ENCODE measurements around the gene ALK. TPM values are rescaled to one million over a fixed set of nuclear protein-coding genes. Genes with fewer than 3 reads are reported as not detected.

ALK gene
- total RNA-seq, 4 donors from 2014 or later: 0.32 to 0.42 TPM; not detected in 2

GRCh38 chr2:29273004-29273684 lies 648.2 kb downstream of the ALK start:
- Histone ChIP-seq H3K9me3 (no peaks in the 10 kb centered on the region), H3K36me3 (no peaks in the 10 kb centered on the region), H3K4me1 (peaks cover 40% of the 10 kb centered on the region), H3K27me3 (peaks cover 8% of the 10 kb centered on the region), H3K27ac (no peak overlapping the region), H3K4me3 (no peak overlapping the region)
- 76% methylated on average over 6 of the region's 6 CpGs for WGBS
- no peak for TF ChIP-seq POLR2A (IDR thresholded peaks at IDR 0.05)
- no peak for TF ChIP-seq POLR2AphosphoS5 (IDR thresholded peaks at IDR 0.05)
- no peak for TF ChIP-seq EP300 (IDR thresholded peaks at IDR 0.05)
- no peak for TF ChIP-seq CTCF (IDR thresholded peaks at IDR 0.05)
- DNase-seq (ENCODE audit: low spot score in 2 of 2): peak in 1 of 2 donors; percentile 44

- Histone ChIP-seq H3K27ac (no peak overlapping the region), H3K27me3 (peaks cover 4% of the 10 kb centered on the region), H3K36me3 (no peaks in the 10 kb centered on the region), H3K4me3 (no peak overlapping the region), H3K9me3 (no peaks in the 10 kb centered on the region), H3K4me1 (peaks cover 40% of the 10 kb centered on the region)
- TF ChIP-seq POLR2A (IDR thresholded peaks at IDR 0.05): no peak
- TF ChIP-seq EP300 (IDR thresholded peaks at IDR 0.05): no peak
- no peak for TF ChIP-seq POLR2AphosphoS5 (IDR thresholded peaks at IDR 0.05)
- no peak for TF ChIP-seq CTCF (IDR thresholded peaks at IDR 0.05)
- DNase-seq (ENCODE audit: low spot score in 2 of 2): peak in 1 of 2 donors; percentile 15
- WGBS: 75% methylated on average over 5 of the region's 5 CpGs
Measured at GRCh38 chr2:29272311-29272710, 649.1 kb downstream of the ALK start.

- no peak overlapping the region for H3K4me3 ChIP-seq
- H3K9me3 ChIP-seq: no peaks in the 10 kb centered on the region
- TF ChIP-seq EP300 (IDR thresholded peaks at IDR 0.05) (no peak), POLR2A (IDR thresholded peaks at IDR 0.05) (no peak), POLR2AphosphoS5 (IDR thresholded peaks at IDR 0.05) (no peak), CTCF (IDR thresholded peaks at IDR 0.05) (no peak)
- peak in 1 of 2 donors; percentile 36 for DNase-seq (ENCODE audit: low spot score in 2 of 2)
- H3K4me1 ChIP-seq: peaks cover 40% of the 10 kb centered on the region
- H3K36me3 ChIP-seq: no peaks in the 10 kb centered on the region
- no peak overlapping the region for H3K27ac ChIP-seq
- 76% methylated on average over 5 of the region's 5 CpGs for WGBS
- H3K27me3 ChIP-seq: peaks cover 4% of the 10 kb centered on the region
Measured at GRCh38 chr2:29270701-29271121, 650.7 kb downstream of the ALK start.

GRCh38 chr2:29269765-29270109 lies 651.6 kb downstream of the ALK start:
- Histone ChIP-seq H3K27me3 (peaks cover under 1% of the 10 kb centered on the region), H3K4me3 (no peak overlapping the region), H3K9me3 (no peaks in the 10 kb centered on the region), H3K36me3 (no peaks in the 10 kb centered on the region), H3K27ac (no peak overlapping the region), H3K4me1 (peaks cover 40% of the 10 kb centered on the region)
- peak in 1 of 2 donors; percentile 32 for DNase-seq (ENCODE audit: low spot score in 2 of 2)
- no peak for TF ChIP-seq POLR2AphosphoS5 (IDR thresholded peaks at IDR 0.05)
- no peak for TF ChIP-seq POLR2A (IDR thresholded peaks at IDR 0.05)
- TF ChIP-seq CTCF (IDR thresholded peaks at IDR 0.05): no peak
- TF ChIP-seq EP300 (IDR thresholded peaks at IDR 0.05): no peak
- 43% methylated on average over 5 of the region's 5 CpGs for WGBS

- H3K9me3 ChIP-seq: no peaks in the 10 kb centered on the region
Measured at GRCh38 chr2:29269095-29269764, 652.2 kb downstream of the ALK start.

More at GRCh38 chr2:29269095-29269764, 652.2 kb downstream of the ALK start:
- Histone ChIP-seq H3K27ac (no peak overlapping the region), H3K4me3 (no peak overlapping the region), H3K36me3 (no peaks in the 10 kb centered on the region), H3K4me1 (peaks cover 40% of the 10 kb centered on the region), H3K27me3 (no peaks in the 10 kb centered on the region)
- 52% methylated on average over 11 of the region's 11 CpGs for WGBS
- TF ChIP-seq CTCF (IDR thresholded peaks at IDR 0.05): no peak
- TF ChIP-seq POLR2AphosphoS5 (IDR thresholded peaks at IDR 0.05): no peak
- TF ChIP-seq EP300 (IDR thresholded peaks at IDR 0.05): no peak
- no peak for TF ChIP-seq POLR2A (IDR thresholded peaks at IDR 0.05)
- DNase-seq (ENCODE audit: low spot score in 2 of 2): peak in 1 of 2 donors; percentile 48
